Epithelial cell of esophagus (primary cell): ENCODE measurements around the gene PDE9A.

Experiments used
- DNase-seq: peaks from one replicate; pipeline ENCODE4 v3.0.0; 2010; ENCODE audit warnings: low read depth
- H3K4me3 ChIP-seq: 2 replicates; pipeline ENCODE4 v1.5.1; 2011; ENCODE audit warnings: mild to moderate bottlenecking, low read length, control low read depth
- TF ChIP-seq, protein P1 (sequence below): IDR thresholded peaks from 2 replicates; pipeline ENCODE4 v1.5.1; 2011; ENCODE audit warnings: low read depth, mild to moderate bottlenecking, low read length, control low read depth, inconsistent platforms; ENCODE audit not compliant: insufficient read depth; ENCODE audit errors: missing control alignments

Gene PDE9A

DNA sequence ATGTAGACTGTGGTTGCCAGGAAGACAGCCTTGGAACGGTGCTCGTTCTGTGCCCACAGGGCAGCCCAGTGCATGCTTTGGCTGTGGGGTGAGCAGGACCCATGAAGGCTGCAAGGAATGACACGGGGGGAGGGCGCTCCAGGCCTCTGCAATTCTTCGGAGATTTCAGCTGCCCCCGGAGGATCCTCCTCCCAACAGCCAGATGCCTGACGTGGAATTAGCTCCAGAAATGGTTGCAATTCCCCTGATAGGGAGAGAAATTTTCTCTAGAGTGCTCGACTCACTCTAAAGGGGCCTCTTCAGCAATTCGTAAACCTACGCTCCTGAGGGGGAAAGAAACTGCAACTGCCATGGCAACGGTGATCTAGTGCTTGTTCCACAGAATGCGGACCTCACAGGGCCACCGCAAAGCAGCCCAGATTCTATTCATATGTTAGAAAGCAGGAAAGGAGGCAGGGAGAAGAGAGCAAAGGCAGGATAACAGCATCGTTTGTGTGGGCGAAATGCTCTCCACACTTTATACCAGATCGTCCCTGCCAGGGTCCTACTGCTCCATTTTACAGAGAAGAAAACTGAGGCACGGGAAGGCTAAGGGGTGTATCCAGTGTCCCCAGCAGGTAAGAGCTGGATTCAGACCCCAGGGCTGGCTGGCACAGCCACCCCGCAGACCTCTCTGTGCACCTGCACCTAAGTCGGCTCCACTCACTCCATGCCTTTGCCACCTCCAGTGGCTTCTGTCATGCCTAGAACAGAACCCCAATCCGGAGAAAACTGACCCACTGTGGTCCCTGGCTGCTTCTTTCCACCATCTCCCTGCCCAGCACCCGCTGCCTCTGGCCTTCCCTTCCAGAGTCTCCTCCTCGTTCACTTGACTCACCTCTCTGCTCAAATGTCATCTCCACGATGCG is 11.9 kb upstream of the PDE9A start:
- DNase-seq = no peak
- TF ChIP-seq, protein P1, sequence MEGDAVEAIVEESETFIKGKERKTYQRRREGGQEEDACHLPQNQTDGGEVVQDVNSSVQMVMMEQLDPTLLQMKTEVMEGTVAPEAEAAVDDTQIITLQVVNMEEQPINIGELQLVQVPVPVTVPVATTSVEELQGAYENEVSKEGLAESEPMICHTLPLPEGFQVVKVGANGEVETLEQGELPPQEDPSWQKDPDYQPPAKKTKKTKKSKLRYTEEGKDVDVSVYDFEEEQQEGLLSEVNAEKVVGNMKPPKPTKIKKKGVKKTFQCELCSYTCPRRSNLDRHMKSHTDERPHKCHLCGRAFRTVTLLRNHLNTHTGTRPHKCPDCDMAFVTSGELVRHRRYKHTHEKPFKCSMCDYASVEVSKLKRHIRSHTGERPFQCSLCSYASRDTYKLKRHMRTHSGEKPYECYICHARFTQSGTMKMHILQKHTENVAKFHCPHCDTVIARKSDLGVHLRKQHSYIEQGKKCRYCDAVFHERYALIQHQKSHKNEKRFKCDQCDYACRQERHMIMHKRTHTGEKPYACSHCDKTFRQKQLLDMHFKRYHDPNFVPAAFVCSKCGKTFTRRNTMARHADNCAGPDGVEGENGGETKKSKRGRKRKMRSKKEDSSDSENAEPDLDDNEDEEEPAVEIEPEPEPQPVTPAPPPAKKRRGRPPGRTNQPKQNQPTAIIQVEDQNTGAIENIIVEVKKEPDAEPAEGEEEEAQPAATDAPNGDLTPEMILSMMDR = no peak
- no peak overlapping the region for H3K4me3 ChIP-seq

DNA sequence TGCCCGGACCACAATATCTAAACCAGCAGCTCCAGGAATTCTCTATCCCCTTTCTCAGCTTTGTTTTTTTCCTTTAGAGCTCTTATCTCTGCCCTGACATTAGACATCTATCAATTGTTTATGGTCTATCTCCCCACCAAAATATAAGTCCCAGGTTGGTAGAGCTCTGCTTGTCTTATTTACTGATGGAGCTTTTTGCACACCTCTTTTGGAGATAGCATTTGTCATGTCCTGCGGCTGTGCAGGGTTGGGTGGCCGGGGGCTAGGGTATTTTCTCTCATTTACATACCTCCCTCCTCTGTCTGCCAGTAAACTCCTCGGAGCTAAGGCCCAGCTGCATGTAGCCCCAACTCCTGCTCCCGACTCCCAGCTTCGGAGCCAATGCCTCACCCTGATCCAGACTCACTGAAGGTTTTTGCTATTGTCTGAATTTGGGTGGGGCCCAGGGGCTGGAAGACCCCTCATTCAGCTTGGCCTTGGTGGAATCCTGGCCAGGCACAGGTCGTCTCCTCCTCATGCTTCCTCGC is 11.1 kb upstream of the PDE9A start:
- TF ChIP-seq, protein P1 = no peak
- no peak for DNase-seq

DNA sequence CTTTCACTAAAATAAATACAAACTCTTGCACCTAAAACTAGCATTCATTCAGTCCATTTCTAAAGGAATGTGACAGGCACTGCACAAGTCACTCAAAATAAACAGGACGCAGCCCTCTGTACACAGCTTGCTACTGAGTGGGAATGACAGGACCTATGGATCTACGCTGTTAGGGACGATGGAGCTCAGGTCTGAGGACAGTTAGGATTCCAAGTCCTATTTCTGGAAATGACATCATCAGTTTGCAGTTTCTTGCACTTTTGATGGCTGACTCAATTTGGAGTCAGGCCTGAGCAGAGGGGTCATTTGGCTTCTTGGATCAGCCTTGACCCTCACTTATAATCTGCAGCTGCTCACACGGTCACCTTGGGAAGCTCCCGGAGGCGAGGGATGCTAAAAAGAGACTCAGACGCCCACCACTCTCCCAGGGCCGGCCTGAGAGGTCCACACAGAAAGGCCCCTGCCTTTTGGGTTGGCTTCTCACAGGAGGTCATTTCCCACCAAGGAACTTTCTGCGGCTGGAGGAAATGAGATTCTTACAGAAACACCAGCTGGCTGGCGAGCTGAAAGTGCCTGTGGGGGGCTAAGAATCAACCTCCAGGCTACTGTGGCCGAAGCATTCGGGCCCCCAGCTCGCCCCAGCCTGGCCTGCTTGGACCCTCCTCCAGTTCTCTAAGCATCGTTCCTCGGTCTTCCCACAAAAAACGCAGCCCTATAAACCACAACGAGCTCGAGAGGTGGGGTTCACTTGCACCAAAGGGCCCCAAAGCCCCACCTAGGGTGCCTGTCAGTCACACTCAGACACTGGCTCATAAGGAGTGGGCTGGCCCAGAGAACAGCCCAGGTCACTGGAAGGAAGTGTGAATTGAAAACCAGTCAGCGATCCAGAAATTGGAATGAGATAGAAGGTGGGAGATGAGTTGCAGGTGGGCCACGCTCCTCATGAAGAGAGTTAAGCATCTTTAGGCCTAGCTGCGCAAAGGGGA is 8.9 kb upstream of the PDE9A start:
- TF ChIP-seq, protein P1 = no peak
- DNase-seq = no peak
- H3K4me3 ChIP-seq = no peak overlapping the region

More for the DNA sequence above, 11.1 kb upstream of the PDE9A start:
- H3K4me3 ChIP-seq = no peak overlapping the region

DNA sequence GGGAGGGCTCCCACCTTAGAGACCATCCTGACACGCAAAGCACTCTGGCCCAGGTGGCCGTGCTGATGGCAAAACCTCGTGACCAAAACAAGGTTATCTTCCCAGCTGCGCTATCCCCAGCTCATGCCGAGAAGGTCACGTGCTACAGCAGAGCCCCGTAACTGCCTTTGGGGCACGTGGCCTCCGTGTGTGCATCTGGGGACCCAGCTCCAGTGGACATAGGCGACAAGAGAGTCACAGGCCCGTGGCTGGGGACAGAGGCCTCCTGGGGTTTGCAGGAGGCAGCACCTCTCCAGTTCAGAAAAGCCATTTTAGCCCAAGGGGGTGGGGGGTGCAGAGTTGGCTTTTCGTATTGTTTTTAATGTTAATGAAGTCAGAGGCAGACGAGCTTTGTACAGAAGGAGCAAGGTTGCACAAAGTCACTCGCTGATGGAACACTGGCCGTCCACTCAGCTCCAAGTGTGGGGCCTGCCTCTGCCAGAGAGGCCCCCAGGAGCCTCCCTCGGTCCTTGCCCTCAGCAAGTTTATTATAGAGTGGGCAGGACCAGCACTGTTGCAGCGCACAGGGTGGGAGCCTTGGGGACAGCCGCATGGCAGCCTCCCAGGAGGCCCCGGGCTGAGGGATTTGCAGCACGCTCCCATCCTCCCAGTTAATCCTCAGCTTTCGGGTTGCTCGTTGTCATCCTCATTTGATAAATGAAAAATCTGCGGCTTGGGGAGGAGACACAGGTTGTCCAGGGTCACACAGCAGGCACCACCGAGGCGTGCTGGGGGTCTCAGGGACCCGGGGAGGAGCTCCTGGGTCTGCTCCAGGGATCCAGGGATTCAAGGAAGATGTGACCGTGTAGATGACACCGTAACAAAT is 8.0 kb upstream of the PDE9A start:
- no peak overlapping the region for H3K4me3 ChIP-seq
- DNase-seq = no peak
- TF ChIP-seq, protein P1 = no peak

DNA sequence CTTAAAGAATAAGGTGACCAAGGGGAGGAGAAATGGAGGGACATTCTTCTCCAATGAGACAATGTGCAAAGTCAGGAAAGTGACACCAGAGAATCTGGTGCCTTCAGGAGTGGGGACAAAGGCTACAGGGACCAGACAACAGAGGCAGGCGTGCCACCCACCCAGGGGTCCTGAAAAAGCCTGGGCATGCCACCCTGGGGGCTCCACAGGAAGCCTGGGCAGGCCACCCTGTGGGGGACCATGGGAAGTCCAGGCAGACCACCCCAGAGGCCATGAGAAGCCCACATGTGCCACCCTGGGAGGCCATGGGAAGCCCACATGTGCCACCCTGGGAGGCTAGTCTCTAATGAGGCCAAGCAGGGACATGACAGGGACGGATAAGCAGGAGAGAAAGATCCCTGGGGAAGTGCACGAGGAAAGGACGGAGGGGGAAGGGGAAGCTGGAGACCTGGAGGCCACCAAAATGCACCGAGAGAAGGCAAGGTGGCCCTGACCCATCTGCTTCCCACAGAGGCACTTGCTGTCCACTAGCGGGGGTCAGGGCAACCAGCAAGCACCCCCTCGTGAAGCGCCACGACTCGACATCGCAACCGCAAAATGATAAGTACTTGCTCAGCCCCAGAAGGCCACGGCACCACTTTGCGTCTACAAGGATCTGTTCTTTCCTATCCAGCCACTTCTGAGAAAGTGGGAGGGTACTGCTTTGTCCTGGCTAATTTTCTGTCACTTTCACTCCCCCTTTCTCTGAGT is 7.2 kb upstream of the PDE9A start:
- no peak for DNase-seq
- H3K4me3 ChIP-seq = no peak overlapping the region
- TF ChIP-seq, protein P1 = no peak

DNA sequence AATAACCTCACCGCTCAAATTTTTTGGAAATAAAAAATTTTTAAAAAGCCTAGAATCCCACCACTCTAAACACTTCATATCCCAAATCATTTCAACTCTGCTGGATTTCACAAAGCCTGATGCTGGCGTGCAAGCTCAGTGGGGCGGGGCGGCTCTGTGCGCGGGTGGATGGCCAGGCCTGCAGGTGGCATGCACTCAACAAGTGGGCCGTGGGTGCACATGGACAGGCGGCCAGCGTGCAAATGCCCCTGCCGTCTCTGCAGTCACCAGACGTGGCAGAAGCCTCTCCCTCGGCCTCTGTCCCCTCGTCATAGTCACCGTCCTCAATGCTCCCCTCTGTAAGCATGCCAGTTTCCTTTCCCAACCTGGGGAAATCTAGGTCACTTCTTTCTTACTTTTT is 6.6 kb upstream of the PDE9A start:
- DNase-seq = no peak
- H3K4me3 ChIP-seq = no peak overlapping the region
- TF ChIP-seq, protein P1 = no peak
